CD8-positive, alpha-beta memory T cell (primary cell): ENCODE data around the gene RASAL2. TPM values are rescaled to one million over a fixed set of nuclear protein-coding genes. Genes with fewer than 3 reads are reported as not detected.

ENCODE experiments used
- CTCF ChIA-PET: fragments of 350-600 bp; sonication (Branson Sonifier 250); formaldehyde crosslinking; loops from one replicate; lab custom pipeline; 2021; ENCODE audit warnings: antibody characterized with exemption; lab: Charles Lee
- POLR2A ChIA-PET: fragments of 350-600 bp; sonication (Branson Sonifier 250); formaldehyde crosslinking; loops from one replicate; lab custom pipeline; 2021; ENCODE audit warnings: antibody characterized with exemption; lab: Charles Lee
- DNase-seq, 5 donors: peaks; one replicate each; pipeline versions ENCODE4 v3.0.0 to v3.0.0-alpha.2; 2020 to 2022; ENCODE audit warnings: mixed read lengths in 1 of 5
- H3K27ac ChIP-seq: one replicate; pipeline ENCODE4 v1.7.0; 2013; ENCODE audit warnings: low read depth, mild to moderate bottlenecking, low read length, moderate library complexity
- H3K27me3 ChIP-seq: 2 replicates; pipeline ENCODE4 v1.7.0; 2013; ENCODE audit warnings: low read length, mild to moderate bottlenecking; ENCODE audit not compliant: insufficient read depth, poor library complexity, severe bottlenecking
- H3K36me3 ChIP-seq: 2 replicates; pipeline ENCODE4 v1.7.0; 2013; ENCODE audit warnings: mild to moderate bottlenecking, low read length, moderate library complexity; ENCODE audit not compliant: insufficient read depth
- H3K4me1 ChIP-seq: 2 replicates; pipeline ENCODE4 v1.7.0; 2013; ENCODE audit warnings: mild to moderate bottlenecking, low read length, moderate library complexity; ENCODE audit not compliant: insufficient read depth
- H3K4me3 ChIP-seq: 2 replicates; pipeline ENCODE4 v1.7.0; 2013; ENCODE audit warnings: mild to moderate bottlenecking, low read length
- H3K9me3 ChIP-seq: 2 replicates; pipeline ENCODE4 v1.7.0; 2013; ENCODE audit warnings: mild to moderate bottlenecking, low read length
- H3K27ac Mint-ChIP-seq, 8 donors: one replicate each; pipeline ENCODE4 v1.8.0; 2020 to 2021; ENCODE audit warnings: mixed read lengths in 8 of 8, mild to moderate bottlenecking in 6 of 8, inconsistent platforms in 3 of 8, moderate library complexity in 3 of 8
- H3K27me3 Mint-ChIP-seq, 2 donors: one replicate each; pipeline ENCODE4 v1.8.0; 2020 to 2021; ENCODE audit warnings: mixed read lengths in 2 of 2, mild to moderate bottlenecking in 1 of 2, moderate library complexity in 1 of 2
- H3K36me3 Mint-ChIP-seq, 3 donors: one replicate each; pipeline ENCODE4 v1.8.0; 2020 to 2021; ENCODE audit warnings: mixed read lengths in 3 of 3, inconsistent platforms in 1 of 3, mild to moderate bottlenecking in 1 of 3
- H3K4me1 Mint-ChIP-seq, 3 donors: one replicate each; pipeline ENCODE4 v1.8.0; 2020 to 2021; ENCODE audit warnings: mixed read lengths in 3 of 3, inconsistent platforms in 1 of 3, mild to moderate bottlenecking in 1 of 3
- H3K4me3 Mint-ChIP-seq, 7 donors: one replicate each; pipeline ENCODE4 v1.8.0; 2020 to 2021; ENCODE audit warnings: mixed read lengths in 7 of 7, mild to moderate bottlenecking in 6 of 7, moderate library complexity in 4 of 7, inconsistent platforms in 2 of 7
- H3K9me3 Mint-ChIP-seq, 5 donors: one replicate each; pipeline ENCODE4 v1.8.0; 2020 to 2022; ENCODE audit warnings: mixed read lengths in 5 of 5, mild to moderate bottlenecking in 3 of 5, moderate library complexity in 2 of 5, inconsistent platforms in 1 of 5
- polyA plus RNA-seq: library from polyadenylated mRNA; unstranded; fragments of 300-500 nt; fragmentation: Illumina TruSeq; gene quantifications from one replicate; pipeline ENCODE4 v1.2.3, GENCODE V29; 2021
- total RNA-seq, 2 experiments: library from RNA; stranded (reverse); gene quantifications; one replicate each; pipeline ENCODE4 v1.2.3, GENCODE V29; 2021

The RASAL2 gene
- total and polyA plus RNA-seq, 3 experiments from 2014 or later, result 0.04 to 0.07 TPM; not detected in 1

DNA sequence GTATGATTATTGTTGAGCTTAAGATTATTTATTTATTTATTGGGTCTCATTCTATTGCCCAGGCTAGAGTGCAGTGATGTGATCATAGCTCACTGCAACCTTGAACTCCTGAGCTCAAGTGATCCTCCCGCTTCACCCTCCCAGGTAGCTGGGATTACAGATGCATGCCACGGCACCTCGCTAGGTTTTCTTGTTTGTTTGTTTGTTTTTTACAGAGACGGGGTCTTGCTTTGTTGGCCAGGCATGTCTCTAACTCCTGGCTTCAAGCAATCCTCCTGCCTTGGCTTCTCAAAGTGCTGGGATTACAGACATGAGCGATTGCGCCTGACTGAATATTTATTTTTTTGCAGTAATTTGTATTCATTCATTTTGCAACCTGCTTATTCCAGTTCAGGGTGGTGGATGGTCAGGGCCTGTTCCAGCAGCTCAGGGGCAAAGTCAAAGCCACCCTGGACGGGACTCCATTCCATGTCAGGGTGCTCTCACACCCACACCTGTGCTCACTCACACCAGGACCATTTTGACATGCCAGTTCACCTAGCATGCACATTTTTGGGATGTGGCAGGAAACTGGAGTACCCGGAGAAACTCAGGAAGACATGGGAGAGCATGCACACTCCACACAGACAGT lies 29.6 kb upstream of the RASAL2 start:
- Histone ChIP-seq H3K27me3 (no peaks in the 10 kb centered on the region), H3K4me1 (no peaks in the 10 kb centered on the region), H3K9me3 (no peaks in the 10 kb centered on the region), H3K36me3 (no peaks in the 10 kb centered on the region), H3K27ac (no peak overlapping the region), H3K4me3 (no peak overlapping the region)
- DNase-seq, result no peak
- peaks cover 0 to 8% (median 4%) of the 10 kb centered on the region in 5 donors for H3K9me3 Mint-ChIP-seq
- no peaks in the 10 kb centered on the region for H3K27me3 Mint-ChIP-seq
- CTCF ChIA-PET, result no interaction called here
- H3K4me1 Mint-ChIP-seq, result no peaks in the 10 kb centered on the region
- H3K36me3 Mint-ChIP-seq, result no peaks in the 10 kb centered on the region
- no peak overlapping the region for H3K27ac Mint-ChIP-seq
- POLR2A ChIA-PET, result no interaction called here
- H3K4me3 Mint-ChIP-seq, result no peak overlapping the region

GRCh38 chr1:178065250-178065649 lies 28.7 kb upstream of the RASAL2 start:
- Histone ChIP-seq H3K27ac (no peak overlapping the region), H3K36me3 (no peaks in the 10 kb centered on the region), H3K4me3 (no peak overlapping the region), H3K27me3 (no peaks in the 10 kb centered on the region), H3K9me3 (no peaks in the 10 kb centered on the region), H3K4me1 (no peaks in the 10 kb centered on the region)
- peaks cover 0 to 7% (median 5%) of the 10 kb centered on the region in 5 donors for H3K9me3 Mint-ChIP-seq
- no peak for DNase-seq
- ChIA-PET CTCF (no interaction called here), POLR2A (no interaction called here)
- H3K4me1 Mint-ChIP-seq, result no peaks in the 10 kb centered on the region
- no peak overlapping the region for H3K4me3 Mint-ChIP-seq
- no peaks in the 10 kb centered on the region for H3K27me3 Mint-ChIP-seq
- no peak overlapping the region for H3K27ac Mint-ChIP-seq
- no peaks in the 10 kb centered on the region for H3K36me3 Mint-ChIP-seq

DNA sequence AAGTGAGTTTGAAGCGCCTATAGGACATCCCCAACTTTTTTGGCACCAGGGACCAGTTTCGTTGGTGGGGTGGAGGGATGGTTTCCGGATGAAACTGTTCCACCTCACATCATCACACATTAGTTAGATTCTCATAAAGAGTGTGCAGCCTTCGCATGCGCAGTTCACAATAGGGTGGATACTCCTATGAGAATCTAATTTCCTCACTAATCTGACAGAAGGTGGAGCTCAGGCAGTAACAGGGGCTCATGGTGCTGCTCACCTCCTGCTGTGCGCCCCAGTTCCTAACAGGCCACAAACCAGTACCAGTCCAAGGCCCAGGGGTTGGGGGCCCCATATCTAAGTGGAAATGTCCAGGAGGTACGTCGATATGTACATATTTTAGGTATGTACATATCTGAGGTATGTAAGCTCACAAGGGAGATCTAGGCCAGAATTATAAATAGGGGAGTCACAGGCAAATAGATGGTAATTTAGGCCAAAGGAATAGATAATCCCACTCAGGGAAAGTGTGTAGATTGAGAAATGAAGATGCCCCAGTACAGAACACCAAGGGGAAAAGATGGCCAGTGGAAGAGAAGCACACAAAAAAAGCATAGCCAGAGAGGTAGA lies 27.5 kb upstream of the RASAL2 start:
- Histone ChIP-seq H3K4me1 (no peaks in the 10 kb centered on the region), H3K27ac (no peak overlapping the region), H3K9me3 (no peaks in the 10 kb centered on the region), H3K4me3 (no peak overlapping the region), H3K36me3 (no peaks in the 10 kb centered on the region), H3K27me3 (no peaks in the 10 kb centered on the region)
- Mint-ChIP-seq H3K4me3 (no peak overlapping the region), H3K27me3 (no peaks in the 10 kb centered on the region), H3K4me1 (no peaks in the 10 kb centered on the region), H3K36me3 (no peaks in the 10 kb centered on the region), H3K9me3 (peaks cover 0 to 7% (median 5%) of the 10 kb centered on the region in 5 donors), H3K27ac (no peak overlapping the region)
- DNase-seq, result no peak
- CTCF ChIA-PET, result no interaction called here
- POLR2A ChIA-PET, result no interaction called here

GRCh38 chr1:178066908-178067614 lies 26.8 kb upstream of the RASAL2 start:
- H3K4me1 ChIP-seq, result no peaks in the 10 kb centered on the region
- no peaks in the 10 kb centered on the region for H3K27me3 ChIP-seq
- no peaks in the 10 kb centered on the region for H3K9me3 ChIP-seq
- Mint-ChIP-seq H3K9me3 (peaks cover 0 to 9% (median 5%) of the 10 kb centered on the region in 5 donors), H3K4me1 (no peaks in the 10 kb centered on the region), H3K4me3 (no peak overlapping the region), H3K36me3 (no peaks in the 10 kb centered on the region), H3K27me3 (no peaks in the 10 kb centered on the region), H3K27ac (no peak overlapping the region)
- no peak overlapping the region for H3K27ac ChIP-seq
- ChIA-PET CTCF (no interaction called here), POLR2A (no interaction called here)
- H3K36me3 ChIP-seq, result no peaks in the 10 kb centered on the region
- no peak overlapping the region for H3K4me3 ChIP-seq
- DNase-seq, result no peak

DNA sequence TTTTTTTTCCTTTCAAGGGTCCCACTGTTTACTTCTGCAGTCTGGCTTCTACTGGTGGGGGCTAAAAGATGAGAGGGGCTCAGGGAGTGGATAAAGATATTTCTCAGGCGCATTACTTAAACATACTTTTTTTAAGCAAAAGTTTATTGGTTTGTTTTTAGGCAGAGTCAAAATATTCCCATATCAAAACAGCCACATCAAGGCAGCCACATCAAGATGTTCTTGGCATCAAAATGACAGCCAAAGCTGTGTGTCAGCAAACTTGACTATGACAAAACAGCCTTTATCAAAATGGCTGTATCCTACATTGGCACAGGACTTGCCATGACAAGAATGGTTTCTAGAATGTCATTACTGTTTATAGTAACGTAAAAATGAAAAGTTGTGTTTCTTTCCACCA lies 22.1 kb upstream of the RASAL2 start:
- POLR2A ChIA-PET, result no interaction called here
- Mint-ChIP-seq H3K9me3 (peaks cover 0 to 9% (median 8%) of the 10 kb centered on the region in 5 donors), H3K4me3 (no peak overlapping the region), H3K4me1 (no peaks in the 10 kb centered on the region), H3K36me3 (no peaks in the 10 kb centered on the region), H3K27me3 (no peaks in the 10 kb centered on the region), H3K27ac (no peak overlapping the region)
- Histone ChIP-seq H3K4me1 (no peaks in the 10 kb centered on the region), H3K4me3 (no peak overlapping the region), H3K36me3 (no peaks in the 10 kb centered on the region), H3K27me3 (no peaks in the 10 kb centered on the region), H3K9me3 (no peaks in the 10 kb centered on the region), H3K27ac (no peak overlapping the region)
- no peak for DNase-seq
- CTCF ChIA-PET, result no interaction called here

DNA sequence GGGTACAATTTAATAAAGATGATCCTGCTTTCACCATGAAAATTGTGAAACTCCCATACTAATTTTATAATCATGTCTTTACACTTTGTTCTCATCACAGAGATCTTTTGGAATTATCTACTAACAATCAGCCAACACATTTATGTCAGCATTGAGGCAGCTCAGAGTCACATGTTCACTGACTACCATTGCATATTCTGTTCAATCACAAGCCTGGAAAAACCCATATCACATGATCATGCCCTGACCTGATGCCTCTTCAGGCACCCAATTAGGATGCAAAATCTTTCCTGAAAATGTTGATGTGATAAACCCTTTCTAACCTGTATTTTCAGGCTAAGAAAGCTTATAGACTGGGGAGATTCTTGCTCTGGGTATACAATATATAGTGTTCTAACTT lies 21.6 kb upstream of the RASAL2 start:
- H3K27me3 ChIP-seq, result no peaks in the 10 kb centered on the region
- no peak overlapping the region for H3K27ac Mint-ChIP-seq
- H3K9me3 ChIP-seq, result no peaks in the 10 kb centered on the region
- no peaks in the 10 kb centered on the region for H3K4me1 ChIP-seq
- no peak overlapping the region for H3K4me3 Mint-ChIP-seq
- DNase-seq, result no peak
- no peaks in the 10 kb centered on the region for H3K4me1 Mint-ChIP-seq
- no peaks in the 10 kb centered on the region for H3K36me3 ChIP-seq
- no peak overlapping the region for H3K27ac ChIP-seq
- ChIA-PET POLR2A (no interaction called here), CTCF (no interaction called here)
- H3K27me3 Mint-ChIP-seq, result no peaks in the 10 kb centered on the region
- H3K9me3 Mint-ChIP-seq, result peaks cover 0 to 11% (median 9%) of the 10 kb centered on the region in 5 donors
- no peaks in the 10 kb centered on the region for H3K36me3 Mint-ChIP-seq
- no peak overlapping the region for H3K4me3 ChIP-seq

DNA sequence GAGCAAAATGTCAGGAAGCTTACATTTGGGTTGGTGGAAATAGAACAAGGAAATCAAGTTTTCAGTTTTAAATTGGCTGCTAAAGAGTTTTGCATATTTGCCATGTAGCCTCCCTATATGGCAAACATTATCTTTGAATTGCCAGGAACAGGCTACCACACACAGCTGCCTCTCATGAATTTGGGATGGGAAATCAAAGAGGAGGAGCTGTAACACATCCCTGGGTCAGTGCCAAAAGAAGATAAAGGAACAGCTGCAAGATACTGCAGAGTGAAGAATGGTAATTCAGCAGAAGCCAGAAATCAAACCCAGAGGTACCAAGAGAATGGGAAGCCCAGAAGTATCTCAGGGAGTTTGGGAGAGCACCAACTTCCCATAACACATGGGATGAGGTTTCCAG lies 18.6 kb upstream of the RASAL2 start:
- ChIA-PET CTCF (interaction anchor here (0.7 kb wide), 1 partner anchor 27 kb away, joined by 3 read pairs; no protein-coding TSS in a partner anchor), POLR2A (no interaction called here)
- H3K27me3 ChIP-seq, result no peaks in the 10 kb centered on the region
- Mint-ChIP-seq H3K4me3 (no peak overlapping the region), H3K36me3 (no peaks in the 10 kb centered on the region), H3K4me1 (no peaks in the 10 kb centered on the region), H3K9me3 (peaks cover 3 to 12% (median 9%) of the 10 kb centered on the region in 5 donors), H3K27me3 (no peaks in the 10 kb centered on the region), H3K27ac (no peak overlapping the region)
- no peaks in the 10 kb centered on the region for H3K9me3 ChIP-seq
- no peak for DNase-seq
- no peaks in the 10 kb centered on the region for H3K4me1 ChIP-seq
- no peaks in the 10 kb centered on the region for H3K36me3 ChIP-seq
- H3K27ac ChIP-seq, result no peak overlapping the region
- no peak overlapping the region for H3K4me3 ChIP-seq

GRCh38 chr1:178076607-178077006 lies 17.3 kb upstream of the RASAL2 start:
- H3K9me3 ChIP-seq, result no peaks in the 10 kb centered on the region
- no peaks in the 10 kb centered on the region for H3K36me3 ChIP-seq
- H3K4me1 ChIP-seq, result no peaks in the 10 kb centered on the region
- H3K9me3 Mint-ChIP-seq, result peaks cover 3 to 12% (median 10%) of the 10 kb centered on the region in 5 donors
- no peak overlapping the region for H3K4me3 ChIP-seq
- H3K27me3 Mint-ChIP-seq, result no peaks in the 10 kb centered on the region
- POLR2A ChIA-PET, result no interaction called here
- CTCF ChIA-PET, result no interaction called here
- no peaks in the 10 kb centered on the region for H3K4me1 Mint-ChIP-seq
- no peak overlapping the region for H3K4me3 Mint-ChIP-seq
- DNase-seq, result no peak
- H3K36me3 Mint-ChIP-seq, result no peaks in the 10 kb centered on the region
- H3K27ac ChIP-seq, result no peak overlapping the region
- H3K27ac Mint-ChIP-seq, result no peak overlapping the region
- no peaks in the 10 kb centered on the region for H3K27me3 ChIP-seq
